ENCODE data around the gene RGS6.

RGS6 gene

DNA sequence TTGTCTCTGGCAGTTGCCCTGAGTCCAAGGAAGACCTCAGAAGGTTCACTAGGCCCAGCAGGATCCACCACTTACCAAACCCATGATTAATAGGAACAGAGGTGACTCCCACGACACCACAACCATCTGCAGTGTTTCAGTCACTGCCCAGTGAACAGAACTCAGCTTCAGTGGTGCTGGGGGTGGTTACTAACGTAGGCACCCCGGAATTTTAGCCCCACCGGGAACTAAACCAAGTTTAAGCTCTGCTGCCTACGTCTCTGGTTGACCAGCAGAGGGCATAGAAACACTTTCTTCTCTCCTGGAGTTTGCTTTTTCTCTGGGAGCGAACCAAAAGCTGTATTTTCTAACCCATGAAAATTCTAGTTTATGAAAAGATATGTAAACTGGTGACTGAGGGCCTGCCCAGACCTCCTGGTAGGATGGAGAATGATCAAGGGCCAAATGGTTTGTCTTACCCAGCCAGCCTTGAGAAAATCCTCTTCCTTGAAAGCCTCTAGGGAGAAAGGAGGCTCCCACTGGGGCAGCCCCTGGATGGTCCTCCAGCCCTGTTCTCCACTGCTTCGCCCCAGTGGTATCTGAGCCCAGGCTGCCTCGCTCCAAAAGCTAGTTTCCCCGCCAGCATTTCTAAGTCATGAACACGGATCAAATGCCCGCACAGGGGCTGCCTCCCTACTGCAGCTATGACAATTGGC, 581.9 kb downstream of the RGS6 start:
- DNase-seq = peak in 1 of 2 donors; percentile 28

- no peak for DNase-seq
Measured at GRCh38 chr14:72514660-72515025, 582.4 kb downstream of the RGS6 start.

DNA sequence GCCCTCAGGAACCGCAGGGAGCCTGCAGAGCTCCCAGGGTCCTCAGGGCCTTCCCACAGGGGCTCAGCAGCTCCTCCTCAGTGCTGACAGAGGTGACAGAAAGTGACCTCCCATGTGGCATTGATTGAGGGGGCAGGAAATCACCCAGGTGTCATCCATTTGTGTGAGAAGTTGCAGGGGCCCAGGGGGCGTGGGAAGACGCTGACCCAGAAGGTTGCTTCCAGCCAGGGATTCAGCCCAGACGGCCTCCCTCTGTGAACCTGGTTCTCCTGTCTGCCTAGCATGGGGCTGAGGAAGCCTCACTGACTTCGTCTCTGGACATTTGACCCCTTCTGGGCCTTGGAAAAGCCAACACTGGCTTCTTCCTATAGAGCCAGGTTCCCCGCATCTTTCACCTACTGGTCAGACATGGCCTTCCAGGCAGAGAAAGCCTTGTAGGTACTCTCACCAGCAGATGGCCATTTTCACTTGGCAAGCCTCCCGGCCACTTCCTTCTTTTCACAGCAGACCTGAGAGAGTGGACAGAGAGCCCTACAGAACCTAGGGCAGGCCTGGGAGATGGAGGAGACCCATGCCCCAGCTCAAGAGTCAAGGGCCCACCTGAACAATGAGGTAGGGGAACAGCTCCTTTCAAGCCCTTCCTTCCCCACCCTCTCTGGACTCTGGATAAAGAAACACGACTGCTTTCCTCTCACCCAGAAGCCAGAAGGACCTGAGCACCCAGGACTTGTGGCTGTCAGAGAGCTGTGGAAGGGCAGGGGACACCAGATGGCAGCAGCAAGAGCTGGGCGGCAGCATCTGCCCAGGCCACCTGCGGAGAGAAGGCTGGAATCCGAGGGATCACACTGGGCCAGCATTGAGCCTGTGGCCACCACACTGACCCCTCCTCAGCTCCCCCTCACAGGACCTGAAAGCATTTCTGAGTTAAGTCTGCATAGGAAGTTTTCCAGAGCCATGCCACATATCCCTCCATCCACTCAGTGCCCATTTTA, 583.8 kb downstream of the RGS6 start:
- DNase-seq = no peak

DNA sequence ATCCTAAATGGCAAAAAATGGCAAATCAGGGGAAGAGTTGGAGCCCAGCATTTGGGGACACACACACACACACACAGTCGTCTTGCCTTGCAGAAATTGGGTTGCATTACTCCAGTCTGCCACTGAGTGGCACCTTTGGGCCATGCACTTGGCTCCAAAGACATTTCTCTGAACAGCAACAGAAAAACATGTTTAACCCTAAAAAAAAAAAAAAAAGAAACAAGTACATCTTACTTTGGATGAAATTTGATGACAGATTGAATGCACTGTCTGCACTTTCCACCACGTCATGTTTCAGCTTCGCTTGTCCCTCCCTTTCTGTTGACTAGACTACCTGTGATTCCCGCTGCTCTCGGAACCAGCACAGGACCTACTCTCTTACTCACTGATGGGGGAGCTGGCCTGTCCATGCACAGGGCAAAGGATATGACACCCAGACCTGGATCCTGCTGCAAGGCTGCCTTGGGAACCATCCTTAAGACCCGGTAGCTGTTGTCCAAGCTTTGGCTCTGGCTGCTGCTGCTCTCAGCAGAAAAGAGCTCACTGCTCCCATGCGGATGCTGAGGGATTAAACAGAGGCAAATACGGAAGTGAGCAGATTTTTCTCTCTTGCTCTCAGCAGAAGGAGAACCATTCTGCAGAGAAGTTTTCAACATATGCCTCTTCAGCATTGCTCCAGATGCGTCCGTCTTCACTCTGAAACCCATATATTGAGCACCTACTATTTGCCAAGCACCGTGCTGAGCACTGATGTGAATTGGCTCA, 584.9 kb downstream of the RGS6 start:
- DNase-seq = peak; percentile 75 to 84

GRCh38 chr14:72517736-72518135, 585.5 kb downstream of the RGS6 start:
- DNase-seq = no peak

- DNase-seq = peak; percentile 38 to 55
Measured at GRCh38 chr14:72518809-72519377, 586.7 kb downstream of the RGS6 start.

GRCh38 chr14:72519543-72519942, 587.3 kb downstream of the RGS6 start:
- DNase-seq = no peak

GRCh38 chr14:72521045-72521444, 588.8 kb downstream of the RGS6 start:
- no peak for DNase-seq

GRCh38 chr14:72521968-72522741, 589.9 kb downstream of the RGS6 start:
- DNase-seq = no peak

GRCh38 chr14:72522847-72523246, 590.6 kb downstream of the RGS6 start:
- no peak for DNase-seq

DNA sequence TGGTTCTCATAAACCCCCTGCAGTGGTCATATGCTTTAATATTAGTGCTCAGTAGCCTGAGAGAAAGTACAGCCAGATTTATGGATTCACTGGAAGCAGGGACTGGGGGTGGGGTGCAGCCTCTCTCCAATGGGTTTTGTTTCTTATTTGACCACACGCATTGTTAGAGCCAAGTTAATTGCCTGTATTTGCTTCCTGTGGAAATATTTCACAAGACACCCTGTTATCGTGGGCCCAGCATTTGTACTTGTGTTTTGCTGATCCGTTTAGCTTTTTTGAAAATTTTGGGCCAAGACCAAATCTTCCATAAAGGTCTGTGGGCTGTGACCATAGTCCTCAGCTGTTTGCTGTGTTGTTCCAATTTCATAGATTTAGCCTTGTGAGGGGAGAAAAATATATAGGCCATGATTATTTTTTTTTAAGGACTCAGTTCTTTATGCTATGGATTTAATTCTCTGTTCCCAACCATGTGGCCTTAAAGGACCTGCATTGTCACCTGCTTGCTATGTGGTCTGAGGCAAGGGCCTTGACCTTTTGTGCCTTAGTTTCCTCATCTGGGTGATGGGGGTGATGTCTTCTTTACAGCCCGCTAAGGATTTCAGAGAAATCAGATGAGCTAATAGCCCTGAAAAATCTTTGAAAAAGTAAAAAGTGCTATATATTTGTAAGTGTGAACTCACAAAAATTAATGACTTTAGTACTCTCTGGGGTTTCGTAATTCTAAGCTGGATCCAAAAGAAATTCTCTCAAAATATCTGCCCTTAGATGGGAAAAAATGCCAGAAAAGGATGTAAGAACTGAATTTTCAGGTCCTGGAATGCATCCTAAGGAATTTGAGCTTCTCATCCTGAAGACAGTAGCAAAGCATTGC, 591.4 kb downstream of the RGS6 start:
- DNase-seq = no peak

GRCh38 chr14:72524295-72524629, 592.0 kb downstream of the RGS6 start:
- no peak for DNase-seq

DNA sequence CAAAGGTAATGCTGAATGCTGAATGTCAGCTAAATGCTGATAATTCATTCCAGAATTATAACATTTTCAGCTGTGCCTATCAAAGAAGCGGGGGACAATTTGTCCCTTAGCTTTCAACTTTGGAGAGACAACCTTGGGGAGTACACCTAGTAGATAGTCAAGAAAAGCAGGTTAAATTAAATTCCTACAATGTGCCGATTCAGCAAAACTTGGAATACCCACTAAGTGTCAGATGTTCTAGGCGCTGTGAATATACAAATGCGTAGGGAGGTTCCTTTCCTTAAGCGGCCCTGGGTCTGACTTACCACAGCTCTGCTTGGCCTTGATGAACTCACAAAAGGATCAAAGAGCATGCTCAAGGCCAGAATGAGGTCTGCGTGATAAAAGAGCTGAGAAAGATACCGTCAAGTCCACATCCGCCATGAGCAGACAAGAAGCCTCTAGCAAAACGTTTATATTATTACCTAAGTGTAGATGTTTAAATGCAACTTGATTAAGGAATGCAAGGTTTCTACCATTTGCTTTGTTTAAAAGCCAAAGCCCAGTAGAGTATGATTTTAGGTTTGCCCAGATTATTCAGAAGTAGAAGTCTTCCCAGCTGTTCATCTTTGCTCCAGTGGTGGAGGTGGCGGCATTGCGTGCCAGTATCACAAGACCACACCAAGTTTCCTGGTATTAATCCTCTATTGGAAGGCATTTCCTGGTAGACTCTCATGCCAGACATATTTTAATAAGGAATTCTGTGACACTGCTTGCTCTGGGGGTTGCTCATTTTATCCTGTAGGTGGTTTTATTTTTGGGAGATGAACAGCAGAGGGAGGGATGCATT, 593.1 kb downstream of the RGS6 start:
- no peak for DNase-seq

GRCh38 chr14:72527591-72527990, 595.4 kb downstream of the RGS6 start:
- no peak for DNase-seq

DNA sequence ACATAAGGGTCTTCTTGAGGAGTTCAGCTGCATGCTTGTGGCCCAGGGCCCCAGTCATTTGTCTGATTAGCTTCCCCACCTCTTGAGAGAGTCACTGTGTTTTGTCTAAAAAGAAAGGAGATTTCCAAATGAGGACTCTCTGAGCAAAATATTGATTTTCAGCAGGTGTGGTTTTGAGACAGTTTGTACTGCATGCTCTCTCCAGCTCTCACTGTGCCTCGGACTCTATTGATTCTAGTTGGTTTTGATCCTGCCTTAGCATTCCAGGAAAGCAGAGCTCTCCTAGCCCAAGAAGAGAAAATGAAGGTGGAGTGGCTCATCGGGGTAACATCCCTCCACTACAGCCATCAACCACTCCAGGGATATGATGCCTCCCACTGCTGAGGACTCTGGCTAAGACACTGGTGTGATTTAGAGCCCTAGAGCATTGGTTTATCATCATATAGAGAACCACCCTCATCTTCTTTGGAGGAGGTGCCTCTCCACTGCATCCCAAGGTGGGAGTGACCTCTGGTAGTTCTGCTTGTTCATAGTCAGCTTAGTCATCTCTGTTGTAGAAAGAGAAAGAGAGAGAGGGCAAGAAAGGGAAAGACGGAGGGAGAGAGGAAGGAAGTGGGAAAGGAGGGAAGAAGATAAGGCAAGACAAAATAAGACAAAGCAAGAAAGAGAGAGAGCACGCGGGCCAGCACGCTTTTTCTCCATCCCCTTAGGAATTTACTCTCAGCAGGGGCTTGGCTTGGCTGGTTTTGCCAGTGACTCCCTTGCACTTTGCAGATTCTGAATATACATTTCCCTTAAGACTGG, 596.0 kb downstream of the RGS6 start:
- no peak for DNase-seq

GRCh38 chr14:72528863-72529175, 596.6 kb downstream of the RGS6 start:
- DNase-seq = no peak

GRCh38 chr14:72532686-72533454, 600.6 kb downstream of the RGS6 start:
- DNase-seq = peak in 1 of 2 donors; percentile 26

- DNase-seq = peak in 1 of 2 donors; percentile 45
Measured at GRCh38 chr14:72535485-72535884, 603.3 kb downstream of the RGS6 start.

GRCh38 chr14:72538387-72538786, 606.2 kb downstream of the RGS6 start:
- DNase-seq = no peak

Data from CD4-positive, alpha-beta T cell treated with Interferon alpha-2 for 1 hour (primary cell).